ENCODE measurements around the gene DMBT1.

- TF ChIP-seq RAD21 (IDR thresholded peaks at IDR 0.05; ENCODE audit: low read length): no peak
- TF ChIP-seq, protein P1, sequence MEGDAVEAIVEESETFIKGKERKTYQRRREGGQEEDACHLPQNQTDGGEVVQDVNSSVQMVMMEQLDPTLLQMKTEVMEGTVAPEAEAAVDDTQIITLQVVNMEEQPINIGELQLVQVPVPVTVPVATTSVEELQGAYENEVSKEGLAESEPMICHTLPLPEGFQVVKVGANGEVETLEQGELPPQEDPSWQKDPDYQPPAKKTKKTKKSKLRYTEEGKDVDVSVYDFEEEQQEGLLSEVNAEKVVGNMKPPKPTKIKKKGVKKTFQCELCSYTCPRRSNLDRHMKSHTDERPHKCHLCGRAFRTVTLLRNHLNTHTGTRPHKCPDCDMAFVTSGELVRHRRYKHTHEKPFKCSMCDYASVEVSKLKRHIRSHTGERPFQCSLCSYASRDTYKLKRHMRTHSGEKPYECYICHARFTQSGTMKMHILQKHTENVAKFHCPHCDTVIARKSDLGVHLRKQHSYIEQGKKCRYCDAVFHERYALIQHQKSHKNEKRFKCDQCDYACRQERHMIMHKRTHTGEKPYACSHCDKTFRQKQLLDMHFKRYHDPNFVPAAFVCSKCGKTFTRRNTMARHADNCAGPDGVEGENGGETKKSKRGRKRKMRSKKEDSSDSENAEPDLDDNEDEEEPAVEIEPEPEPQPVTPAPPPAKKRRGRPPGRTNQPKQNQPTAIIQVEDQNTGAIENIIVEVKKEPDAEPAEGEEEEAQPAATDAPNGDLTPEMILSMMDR (conservative IDR thresholded peaks at IDR 0.05; ENCODE audit: low read depth, low read length): no peak
- TF ChIP-seq, protein P2, sequence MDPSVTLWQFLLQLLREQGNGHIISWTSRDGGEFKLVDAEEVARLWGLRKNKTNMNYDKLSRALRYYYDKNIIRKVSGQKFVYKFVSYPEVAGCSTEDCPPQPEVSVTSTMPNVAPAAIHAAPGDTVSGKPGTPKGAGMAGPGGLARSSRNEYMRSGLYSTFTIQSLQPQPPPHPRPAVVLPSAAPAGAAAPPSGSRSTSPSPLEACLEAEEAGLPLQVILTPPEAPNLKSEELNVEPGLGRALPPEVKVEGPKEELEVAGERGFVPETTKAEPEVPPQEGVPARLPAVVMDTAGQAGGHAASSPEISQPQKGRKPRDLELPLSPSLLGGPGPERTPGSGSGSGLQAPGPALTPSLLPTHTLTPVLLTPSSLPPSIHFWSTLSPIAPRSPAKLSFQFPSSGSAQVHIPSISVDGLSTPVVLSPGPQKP (IDR thresholded peaks at IDR 0.05; ENCODE audit: borderline replicate concordance, low read depth, low read length): no peak
- TF ChIP-seq POLR2A (IDR thresholded peaks at IDR 0.05; ENCODE audit: low read depth, low read length): no peak
- TF ChIP-seq MXI1 (IDR thresholded peaks at IDR 0.05; ENCODE audit: borderline replicate concordance, low read depth, low read length): no peak
- TF ChIP-seq USF2 (IDR thresholded peaks at IDR 0.05; ENCODE audit: low read depth, low read length): no peak
- TF ChIP-seq BHLHE40 (IDR thresholded peaks at IDR 0.05; ENCODE audit: low read depth, low read length): no peak
- no peak for TF ChIP-seq MAZ (IDR thresholded peaks at IDR 0.05; ENCODE audit: borderline replicate concordance, low read depth, low read length)
- no peak for TF ChIP-seq CEBPB (IDR thresholded peaks at IDR 0.05; ENCODE audit: low read depth, low read length)
- TF ChIP-seq RFX5 (IDR thresholded peaks at IDR 0.05; ENCODE audit: low read depth, low read length): no peak
- no peak for TF ChIP-seq SMC3 (IDR thresholded peaks at IDR 0.05; ENCODE audit: low read depth, low read length)
- no peak for TF ChIP-seq FOS (IDR thresholded peaks at IDR 0.05; ENCODE audit: low read depth, low read length)
- TF ChIP-seq RCOR1 (IDR thresholded peaks at IDR 0.05; ENCODE audit: insufficient replicate concordance, low read length): no peak
These were observed 43.8 kb upstream of the DMBT1 start for GRCh38 chr10:122516734-122517133.

Data from IMR-90 (cell line).